ENCODE results near the gene CD3E. TPM values are rescaled to one million over a fixed set of nuclear protein-coding genes. Genes with fewer than 3 reads are reported as not detected.

The CD3E gene
- polyA plus RNA-seq, 2 donors, result 4.6 to 5.1 TPM

- 96 to 98% methylated on average over 2 of the region's 2 CpGs for WGBS, 2 donors
- Histone ChIP-seq H3K4me3 (ENCODE audit: low read depth in 1 of 2, low read length in 2 of 2) (no peak overlapping the region), H3K36me3 (ENCODE audit: control insufficient read depth in 2 of 2, insufficient read depth in 2 of 2, low read length in 1 of 2) (no peaks in the 10 kb centered on the region), H3K27me3 (ENCODE audit: control insufficient read depth in 1 of 2, insufficient read depth in 2 of 2, low read length in 2 of 2) (no peaks in the 10 kb centered on the region), H3K27ac (ENCODE audit: low read depth in 2 of 2, low read length in 1 of 2) (no peak overlapping the region), H3K9me3 (ENCODE audit: control insufficient read depth in 2 of 2, insufficient read depth in 1 of 2, low read depth in 1 of 2, low read length in 1 of 2) (no peaks in the 10 kb centered on the region), H3K4me1 (ENCODE audit: control insufficient read depth in 2 of 2, insufficient read depth in 2 of 2, low read length in 1 of 2) (no peaks in the 10 kb centered on the region)
Measured at GRCh38 chr11:118286545-118286944, 18.0 kb upstream of the CD3E start.

GRCh38 chr11:118287006-118287405, 17.5 kb upstream of the CD3E start:
- WGBS, 2 donors, result 61 to 65% methylated on average over 1 of the region's 1 CpG
- no peaks in the 10 kb centered on the region for H3K36me3 ChIP-seq (ENCODE audit: control insufficient read depth in 2 of 2, insufficient read depth in 2 of 2, low read length in 1 of 2)
- no peaks in the 10 kb centered on the region for H3K27me3 ChIP-seq (ENCODE audit: control insufficient read depth in 1 of 2, insufficient read depth in 2 of 2, low read length in 2 of 2)
- no peaks in the 10 kb centered on the region for H3K4me1 ChIP-seq (ENCODE audit: control insufficient read depth in 2 of 2, insufficient read depth in 2 of 2, low read length in 1 of 2)
- H3K27ac ChIP-seq (ENCODE audit: low read depth in 2 of 2, low read length in 1 of 2), result no peak overlapping the region
- no peaks in the 10 kb centered on the region for H3K9me3 ChIP-seq (ENCODE audit: control insufficient read depth in 2 of 2, insufficient read depth in 1 of 2, low read depth in 1 of 2, low read length in 1 of 2)
- no peak overlapping the region for H3K4me3 ChIP-seq (ENCODE audit: low read depth in 1 of 2, low read length in 2 of 2)

DNA sequence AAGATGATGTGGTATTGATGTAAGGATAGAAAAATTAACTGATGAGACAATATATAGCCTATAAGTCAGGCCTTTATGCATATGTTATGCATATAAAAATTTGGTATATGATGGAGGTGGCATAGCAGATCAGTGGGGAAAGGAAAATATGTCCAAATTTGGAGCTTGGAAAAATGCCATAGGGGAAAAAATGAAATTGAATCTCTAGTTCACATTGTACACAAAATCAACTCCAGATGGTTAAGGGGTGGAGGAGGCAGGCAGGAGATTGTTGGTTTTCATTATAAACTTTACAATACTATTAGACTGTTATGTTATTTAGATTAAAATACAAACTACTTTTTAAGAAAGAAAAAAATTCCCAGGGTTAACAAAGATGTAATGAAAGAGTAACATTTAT, 15.1 kb upstream of the CD3E start:
- Histone ChIP-seq H3K36me3 (ENCODE audit: control insufficient read depth in 2 of 2, insufficient read depth in 2 of 2, low read length in 1 of 2) (no peaks in the 10 kb centered on the region), H3K4me3 (ENCODE audit: low read depth in 1 of 2, low read length in 2 of 2) (no peak overlapping the region), H3K9me3 (ENCODE audit: control insufficient read depth in 2 of 2, insufficient read depth in 1 of 2, low read depth in 1 of 2, low read length in 1 of 2) (no peaks in the 10 kb centered on the region)

GRCh38 chr11:118290923-118291322, 13.6 kb upstream of the CD3E start:
- 12 to 14% methylated on average over 9 of the region's 9 CpGs for WGBS, 2 donors
- no peaks in the 10 kb centered on the region for H3K9me3 ChIP-seq (ENCODE audit: control insufficient read depth in 2 of 2, insufficient read depth in 1 of 2, low read depth in 1 of 2, low read length in 1 of 2)
- H3K27me3 ChIP-seq (ENCODE audit: control insufficient read depth in 1 of 2, insufficient read depth in 2 of 2, low read length in 2 of 2), result no peaks in the 10 kb centered on the region
- no peaks in the 10 kb centered on the region for H3K4me1 ChIP-seq (ENCODE audit: control insufficient read depth in 2 of 2, insufficient read depth in 2 of 2, low read length in 1 of 2)
- no peaks in the 10 kb centered on the region for H3K36me3 ChIP-seq (ENCODE audit: control insufficient read depth in 2 of 2, insufficient read depth in 2 of 2, low read length in 1 of 2)
- H3K27ac ChIP-seq (ENCODE audit: low read depth in 2 of 2, low read length in 1 of 2), result peak overlapping the region in 1 of 2 donors; percentile 38
- no peak overlapping the region for H3K4me3 ChIP-seq (ENCODE audit: low read depth in 1 of 2, low read length in 2 of 2)

More for the DNA sequence above, 15.1 kb upstream of the CD3E start:
- Histone ChIP-seq H3K27ac (ENCODE audit: low read depth in 2 of 2, low read length in 1 of 2) (no peak overlapping the region), H3K27me3 (ENCODE audit: control insufficient read depth in 1 of 2, insufficient read depth in 2 of 2, low read length in 2 of 2) (no peaks in the 10 kb centered on the region), H3K4me1 (ENCODE audit: control insufficient read depth in 2 of 2, insufficient read depth in 2 of 2, low read length in 1 of 2) (no peaks in the 10 kb centered on the region)

GRCh38 chr11:118291477-118292135, 12.9 kb upstream of the CD3E start:
- H3K27ac ChIP-seq (ENCODE audit: low read depth in 2 of 2, low read length in 1 of 2), result no peak overlapping the region
- H3K4me3 ChIP-seq (ENCODE audit: low read depth in 1 of 2, low read length in 2 of 2), result no peak overlapping the region
- WGBS, 2 donors, result 59 to 66% methylated on average over 9 of the region's 9 CpGs
- H3K9me3 ChIP-seq (ENCODE audit: control insufficient read depth in 2 of 2, insufficient read depth in 1 of 2, low read depth in 1 of 2, low read length in 1 of 2), result no peaks in the 10 kb centered on the region
- H3K36me3 ChIP-seq (ENCODE audit: control insufficient read depth in 2 of 2, insufficient read depth in 2 of 2, low read length in 1 of 2), result no peaks in the 10 kb centered on the region
- H3K27me3 ChIP-seq (ENCODE audit: control insufficient read depth in 1 of 2, insufficient read depth in 2 of 2, low read length in 2 of 2), result no peaks in the 10 kb centered on the region
- H3K4me1 ChIP-seq (ENCODE audit: control insufficient read depth in 2 of 2, insufficient read depth in 2 of 2, low read length in 1 of 2), result no peaks in the 10 kb centered on the region

DNA sequence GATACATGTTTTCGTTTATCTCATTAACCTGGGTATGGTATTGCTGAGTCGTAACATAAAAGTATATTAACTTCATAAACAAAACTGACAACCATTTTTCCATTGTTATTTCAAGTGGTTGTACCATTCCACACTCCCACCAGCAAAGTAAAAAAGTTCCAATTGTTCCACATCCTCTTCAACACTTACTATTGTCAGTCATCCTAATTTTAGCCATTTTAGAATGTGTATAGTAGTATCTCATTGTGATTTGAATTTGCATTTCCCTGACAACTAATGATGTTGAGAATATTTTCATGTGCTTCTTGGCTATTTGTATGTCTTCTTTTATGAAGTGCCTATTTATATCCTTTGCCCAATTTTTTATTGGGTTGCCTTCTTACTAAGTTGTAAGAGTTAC, 10.5 kb upstream of the CD3E start:
- 89 to 92% methylated on average over 2 of the region's 2 CpGs for WGBS, 2 donors
- no peaks in the 10 kb centered on the region for H3K4me1 ChIP-seq (ENCODE audit: control insufficient read depth in 2 of 2, insufficient read depth in 2 of 2, low read length in 1 of 2)
- H3K27me3 ChIP-seq (ENCODE audit: control insufficient read depth in 1 of 2, insufficient read depth in 2 of 2, low read length in 2 of 2), result no peaks in the 10 kb centered on the region
- H3K27ac ChIP-seq (ENCODE audit: low read depth in 2 of 2, low read length in 1 of 2), result no peak overlapping the region
- H3K36me3 ChIP-seq (ENCODE audit: control insufficient read depth in 2 of 2, insufficient read depth in 2 of 2, low read length in 1 of 2), result no peaks in the 10 kb centered on the region
- H3K9me3 ChIP-seq (ENCODE audit: control insufficient read depth in 2 of 2, insufficient read depth in 1 of 2, low read depth in 1 of 2, low read length in 1 of 2), result no peaks in the 10 kb centered on the region
- no peak overlapping the region for H3K4me3 ChIP-seq (ENCODE audit: low read depth in 1 of 2, low read length in 2 of 2)

DNA sequence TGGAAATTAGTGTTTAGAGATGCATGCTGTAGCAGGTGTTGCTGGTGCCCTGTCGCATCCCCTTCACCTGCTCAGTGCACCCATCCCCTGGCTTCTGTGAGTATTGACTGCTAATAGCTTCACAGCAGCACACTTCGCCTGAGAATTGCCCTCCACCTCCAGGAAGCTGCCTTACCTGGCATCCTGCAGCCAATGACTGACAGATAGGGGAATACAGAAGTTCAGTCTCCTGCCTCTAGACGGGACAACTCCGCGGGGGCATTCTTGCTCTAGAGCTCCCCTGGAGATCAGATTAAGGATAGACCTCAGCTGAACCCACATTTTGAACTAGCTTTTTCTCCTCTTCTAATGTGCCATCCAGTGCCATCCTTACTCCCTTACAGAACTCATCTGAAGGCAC, 9.3 kb upstream of the CD3E start:
- no peak overlapping the region for H3K4me3 ChIP-seq (ENCODE audit: low read depth in 1 of 2, low read length in 2 of 2)
- H3K36me3 ChIP-seq (ENCODE audit: control insufficient read depth in 2 of 2, insufficient read depth in 2 of 2, low read length in 1 of 2), result no peaks in the 10 kb centered on the region
- H3K27ac ChIP-seq (ENCODE audit: low read depth in 2 of 2, low read length in 1 of 2), result no peak overlapping the region
- H3K27me3 ChIP-seq (ENCODE audit: control insufficient read depth in 1 of 2, insufficient read depth in 2 of 2, low read length in 2 of 2), result no peaks in the 10 kb centered on the region
- no peaks in the 10 kb centered on the region for H3K4me1 ChIP-seq (ENCODE audit: control insufficient read depth in 2 of 2, insufficient read depth in 2 of 2, low read length in 1 of 2)
- 67 to 77% methylated on average over 5 of the region's 5 CpGs for WGBS, 2 donors
- no peaks in the 10 kb centered on the region for H3K9me3 ChIP-seq (ENCODE audit: control insufficient read depth in 2 of 2, insufficient read depth in 1 of 2, low read depth in 1 of 2, low read length in 1 of 2)

- no peaks in the 10 kb centered on the region for H3K27me3 ChIP-seq (ENCODE audit: control insufficient read depth in 1 of 2, insufficient read depth in 2 of 2, low read length in 2 of 2)
- no peak overlapping the region for H3K27ac ChIP-seq (ENCODE audit: low read depth in 2 of 2, low read length in 1 of 2)
- H3K36me3 ChIP-seq (ENCODE audit: control insufficient read depth in 2 of 2, insufficient read depth in 2 of 2, low read length in 1 of 2), result no peaks in the 10 kb centered on the region
- no peak overlapping the region for H3K4me3 ChIP-seq (ENCODE audit: low read depth in 1 of 2, low read length in 2 of 2)
- WGBS, 2 donors, result 43% methylated on average over 3 of the region's 3 CpGs
- H3K4me1 ChIP-seq (ENCODE audit: control insufficient read depth in 2 of 2, insufficient read depth in 2 of 2, low read length in 1 of 2), result no peaks in the 10 kb centered on the region
- no peaks in the 10 kb centered on the region for H3K9me3 ChIP-seq (ENCODE audit: control insufficient read depth in 2 of 2, insufficient read depth in 1 of 2, low read depth in 1 of 2, low read length in 1 of 2)
Measured at GRCh38 chr11:118295815-118296454, 8.6 kb upstream of the CD3E start.

GRCh38 chr11:118301600-118302195, 2.8 kb upstream of the CD3E start:
- Histone ChIP-seq H3K4me3 (ENCODE audit: low read depth in 1 of 2, low read length in 2 of 2) (no peak overlapping the region), H3K27ac (ENCODE audit: low read depth in 2 of 2, low read length in 1 of 2) (no peak overlapping the region), H3K36me3 (ENCODE audit: control insufficient read depth in 2 of 2, insufficient read depth in 2 of 2, low read length in 1 of 2) (no peaks in the 10 kb centered on the region), H3K4me1 (ENCODE audit: control insufficient read depth in 2 of 2, insufficient read depth in 2 of 2, low read length in 1 of 2) (no peaks in the 10 kb centered on the region), H3K9me3 (ENCODE audit: control insufficient read depth in 2 of 2, insufficient read depth in 1 of 2, low read depth in 1 of 2, low read length in 1 of 2) (no peaks in the 10 kb centered on the region), H3K27me3 (ENCODE audit: control insufficient read depth in 1 of 2, insufficient read depth in 2 of 2, low read length in 2 of 2) (no peaks in the 10 kb centered on the region)
- WGBS, 2 donors, result 67 to 71% methylated on average over 8 of the region's 8 CpGs

DNA sequence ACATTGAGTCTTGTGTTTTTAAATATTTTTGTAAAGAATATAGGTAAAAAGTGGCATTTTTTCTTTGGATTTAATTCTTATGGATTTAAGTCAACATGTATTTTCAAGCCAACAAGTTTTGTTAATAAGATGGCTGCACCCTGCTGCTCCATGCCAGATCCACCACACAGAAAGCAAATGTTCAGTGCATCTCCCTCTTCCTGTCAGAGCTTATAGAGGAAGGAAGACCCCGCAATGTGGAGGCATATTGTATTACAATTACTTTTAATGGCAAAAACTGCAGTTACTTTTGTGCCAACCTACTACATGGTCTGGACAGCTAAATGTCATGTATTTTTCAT, 333 bp upstream of the CD3E start:
- Histone ChIP-seq H3K4me1 (ENCODE audit: control insufficient read depth in 2 of 2, insufficient read depth in 2 of 2, low read length in 1 of 2) (no peaks in the 10 kb centered on the region), H3K4me3 (ENCODE audit: low read depth in 1 of 2, low read length in 2 of 2) (no peak overlapping the region), H3K27ac (ENCODE audit: low read depth in 2 of 2, low read length in 1 of 2) (no peak overlapping the region), H3K27me3 (ENCODE audit: control insufficient read depth in 1 of 2, insufficient read depth in 2 of 2, low read length in 2 of 2) (no peaks in the 10 kb centered on the region), H3K36me3 (ENCODE audit: control insufficient read depth in 2 of 2, insufficient read depth in 2 of 2, low read length in 1 of 2) (no peaks in the 10 kb centered on the region), H3K9me3 (ENCODE audit: control insufficient read depth in 2 of 2, insufficient read depth in 1 of 2, low read depth in 1 of 2, low read length in 1 of 2) (no peaks in the 10 kb centered on the region)
- WGBS, 2 donors, result 78 to 82% methylated on average over 1 of the region's 1 CpG

Measured in esophagus (tissue), 2 donors.